HepG2 (cell line): ENCODE results near the gene CLTA.

ENCODE experiments used
- EED ChIP-seq: sonication (generic); formaldehyde crosslinking; IDR thresholded peaks from 2 replicates; pipeline ENCODE4 v1.5.0; 2020; ENCODE audit warnings: mild to moderate bottlenecking, missing genetic modification reagents
- KAT7 ChIP-seq: IDR thresholded peaks from 2 replicates; pipeline ENCODE4 v1.6.1; 2018; ENCODE audit warnings: borderline replicate concordance, missing compliant biosample characterization

GRCh38 chr9:36218011-36218410, 27.3 kb downstream of the CLTA start:
- TF ChIP-seq EED (CRISPR knock-in tag): no peak
- TF ChIP-seq KAT7: no peak
